Embryonic facial prominence (tissue), 1 donor: ENCODE data around the gene DPP8.

Experiments used
- DNase-seq: peaks from one replicate; pipeline ENCODE4 v3.0.0-alpha.2; 2016; ENCODE audit errors: extremely low spot score

Gene DPP8

GRCh38 chr15:65424683-65425082 lies 92.8 kb downstream of the DPP8 start:
- DNase-seq = no peak

GRCh38 chr15:65423976-65424679 lies 93.4 kb downstream of the DPP8 start:
- no peak for DNase-seq

DNA sequence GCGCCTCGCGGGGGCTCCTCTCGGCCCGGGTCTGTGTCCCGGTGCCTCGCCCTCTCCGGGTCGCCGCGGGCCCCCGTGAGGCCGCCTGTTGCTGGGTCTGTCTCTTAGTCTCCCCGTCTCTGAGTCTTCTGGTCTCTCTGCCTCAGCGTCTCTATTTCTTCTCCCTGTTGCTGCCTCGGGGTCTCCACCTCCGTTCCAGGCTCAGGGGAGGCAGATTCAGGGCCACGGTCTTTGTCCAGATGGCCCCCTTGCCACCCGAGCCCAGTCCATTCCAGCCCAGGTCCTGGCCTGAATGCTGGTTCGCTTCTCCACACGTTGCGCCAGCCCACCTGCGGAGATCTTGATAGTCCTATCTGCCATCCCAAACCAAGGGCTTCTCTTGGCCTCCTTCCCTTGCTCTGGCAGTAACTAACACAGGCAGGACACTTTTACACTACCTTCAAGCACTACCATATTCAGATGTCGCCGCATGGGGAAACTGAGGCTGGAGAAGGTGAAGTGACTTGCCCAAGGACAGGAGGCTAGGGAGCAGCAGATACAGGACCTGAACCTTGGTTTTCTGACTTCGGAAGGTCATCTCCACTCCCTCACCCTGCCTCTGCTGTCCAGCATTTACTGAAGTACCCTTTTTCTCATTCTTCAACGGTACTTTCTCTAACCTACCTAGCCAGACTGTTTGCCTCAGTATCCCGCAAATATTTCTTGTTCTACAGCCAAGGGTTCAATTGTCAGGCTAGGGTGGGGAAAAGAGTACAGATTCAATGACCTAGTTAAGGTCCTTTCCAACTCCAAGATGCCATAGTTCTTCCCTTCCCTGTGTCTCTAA lies 94.1 kb downstream of the DPP8 start:
- no peak for DNase-seq

GRCh38 chr15:65421360-65422215 lies 95.9 kb downstream of the DPP8 start:
- peak; percentile 53 for DNase-seq

DNA sequence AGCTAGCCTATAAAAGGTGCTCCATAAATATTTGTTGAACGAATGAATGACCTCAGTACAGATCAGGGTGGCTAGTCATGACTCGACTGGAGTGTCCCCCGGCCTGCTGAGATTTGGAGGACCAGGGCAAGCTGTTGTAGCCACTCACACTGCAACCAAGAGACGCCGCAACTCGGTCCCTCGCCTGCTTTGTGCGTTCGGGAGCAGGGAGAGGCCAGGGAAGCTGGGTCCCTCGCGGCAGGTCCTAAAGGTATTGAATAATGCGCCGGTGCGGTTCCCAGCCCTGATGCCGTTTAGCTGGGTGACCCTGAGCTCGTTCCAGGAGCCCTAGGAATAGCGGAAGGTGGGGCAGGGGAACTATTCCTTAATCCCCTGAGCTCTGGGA lies 96.5 kb downstream of the DPP8 start:
- DNase-seq = no peak

GRCh38 chr15:65418596-65418995 lies 98.9 kb downstream of the DPP8 start:
- DNase-seq = no peak

- DNase-seq = no peak
Measured at GRCh38 chr15:65416845-65417416, 100.6 kb downstream of the DPP8 start.

GRCh38 chr15:65414841-65415621 lies 102.5 kb downstream of the DPP8 start:
- peak; percentile 50 for DNase-seq

DNA sequence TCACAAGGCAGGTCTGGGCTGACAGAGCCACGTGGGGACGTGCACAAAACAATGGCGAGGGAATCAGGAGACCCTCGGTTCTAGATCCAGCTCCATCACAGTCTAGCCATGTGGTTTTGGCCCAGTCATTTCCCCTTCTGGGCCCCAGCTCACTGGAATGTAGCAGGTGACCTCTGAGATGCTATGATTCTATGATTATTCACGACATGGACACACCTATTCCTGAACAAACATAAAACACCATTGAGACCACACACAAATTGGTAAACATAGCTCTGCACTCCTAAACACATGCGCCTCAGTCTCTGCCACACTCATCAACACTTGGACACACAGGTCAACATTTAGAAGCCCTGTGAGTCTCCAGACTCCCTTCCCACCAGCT lies 103.7 kb downstream of the DPP8 start:
- DNase-seq = no peak

GRCh38 chr15:65413051-65413759 lies 104.3 kb downstream of the DPP8 start:
- DNase-seq = no peak

DNA sequence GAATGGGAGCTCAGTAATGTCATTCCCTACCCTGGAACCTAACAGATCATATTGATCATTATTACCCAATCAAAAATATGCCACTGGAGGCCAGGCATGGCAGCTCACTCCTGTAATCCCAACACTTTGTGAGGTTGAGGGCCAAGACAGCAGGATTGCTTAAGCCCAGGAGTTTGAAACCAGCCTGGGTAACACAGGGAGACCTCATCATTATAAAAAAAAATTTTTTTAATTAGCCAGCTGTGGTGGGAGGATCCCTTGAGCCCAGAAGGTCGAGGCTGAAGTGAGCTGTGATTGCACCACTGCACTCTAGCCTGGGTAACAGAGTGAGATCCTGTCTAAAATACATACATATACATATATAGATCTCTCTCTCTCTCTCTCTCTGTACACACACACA lies 104.9 kb downstream of the DPP8 start:
- DNase-seq = no peak

GRCh38 chr15:65411465-65412071 lies 105.9 kb downstream of the DPP8 start:
- DNase-seq = no peak

DNA sequence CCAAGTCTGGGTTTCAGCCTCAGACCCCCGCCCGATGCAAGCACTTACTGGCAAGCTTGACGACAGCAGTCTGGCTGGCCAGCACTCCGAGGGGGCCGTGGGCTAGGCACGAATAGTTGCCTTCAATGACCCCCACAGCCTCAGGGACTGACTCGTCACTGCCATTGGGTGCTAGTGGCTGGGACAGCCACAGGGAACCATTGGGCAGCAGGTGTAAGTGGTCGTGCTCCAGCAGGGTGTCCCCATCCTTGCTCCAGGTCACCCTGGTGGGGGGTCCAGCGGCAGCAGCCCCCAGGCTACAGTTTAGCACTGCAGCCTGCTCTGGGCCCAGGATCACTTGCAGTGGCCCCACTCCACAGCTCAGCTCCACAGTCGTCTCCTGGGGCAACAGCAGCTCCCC lies 106.5 kb downstream of the DPP8 start:
- no peak for DNase-seq

DNA sequence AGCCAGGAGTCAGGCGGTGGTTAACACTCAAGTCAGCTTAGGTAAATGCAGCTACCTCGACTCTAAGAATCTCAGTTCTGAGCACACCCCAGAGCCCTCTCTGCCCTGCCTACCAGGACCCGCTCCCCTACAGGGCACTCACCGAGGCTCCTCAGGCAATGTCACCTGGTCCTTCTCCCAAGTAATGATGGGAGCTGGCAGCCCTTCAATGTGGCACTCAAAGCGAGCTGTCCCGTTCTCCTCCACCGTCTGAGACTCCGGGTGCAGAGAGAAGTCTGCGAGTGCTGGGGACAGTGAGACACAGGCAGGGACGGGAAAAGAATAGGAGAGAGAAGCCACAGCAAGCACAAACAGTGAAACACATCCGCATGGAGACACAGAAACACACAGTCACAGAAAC lies 107.5 kb downstream of the DPP8 start:
- DNase-seq = no peak

DNA sequence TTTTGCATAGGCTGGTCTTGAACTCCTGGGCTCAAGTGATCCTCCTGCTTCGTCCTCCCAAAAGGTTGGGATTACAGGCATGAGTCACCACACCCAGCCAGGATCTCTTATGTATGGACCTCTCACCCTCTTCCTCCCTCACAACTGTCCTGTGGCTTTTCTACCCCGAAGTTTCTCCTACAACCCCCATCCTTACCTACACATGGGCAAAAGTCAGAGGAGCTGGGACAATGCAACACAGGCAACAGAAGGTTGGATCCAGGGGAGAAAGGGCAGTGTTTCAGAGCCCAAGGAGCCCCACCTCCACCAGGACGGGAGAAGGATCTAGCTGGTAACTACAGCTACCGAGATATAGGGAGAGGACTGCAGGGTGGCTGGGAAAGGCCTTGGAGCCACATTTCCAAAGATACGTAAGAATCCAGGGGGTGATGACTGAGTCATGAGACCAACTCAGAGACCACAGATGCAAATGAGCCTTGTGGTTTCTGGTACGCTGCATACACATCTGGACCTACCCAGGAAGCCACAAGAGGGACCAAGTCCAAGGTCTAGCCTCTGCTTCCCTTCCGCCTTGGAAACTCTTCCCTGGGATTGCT lies 108.4 kb downstream of the DPP8 start:
- no peak for DNase-seq

GRCh38 chr15:65408324-65409035 lies 109.0 kb downstream of the DPP8 start:
- DNase-seq = no peak

GRCh38 chr15:65406424-65407000 lies 111.0 kb downstream of the DPP8 start:
- peak; percentile 58 for DNase-seq

- no peak for DNase-seq
Measured at GRCh38 chr15:65405791-65406423, 111.6 kb downstream of the DPP8 start.
